IMR-90 (cell line): ENCODE measurements around the gene PCDHB8. TPM values are rescaled to one million over a fixed set of nuclear protein-coding genes. Genes with fewer than 3 reads are reported as not detected.

ENCODE experiments used
- ATAC-seq: fragments of 200-7000 bp; cut with Tn5 transposase; 2 replicates; pipeline ENCODE4 v1.9.1; 2020; ENCODE audit warnings: low read depth, mild to moderate bottlenecking, moderate library complexity
- BruUV-seq: library from RNA; stranded (reverse); fragments of 400-500 nt; replicated peaks from 2 replicates; lab custom pipeline; 2021; lab: Mats Ljungman, UMichigan
- CTCF ChIA-PET: fragments of 300-600 bp; formaldehyde crosslinking; extraction: SDS; loops from one replicate; lab custom pipeline; 2021; ENCODE audit warnings: antibody characterized with exemption; lab: Yijun Ruan, JAX
- POLR2A ChIA-PET: fragments of 300-600 bp; sonication (Branson Sonifier 250); formaldehyde crosslinking; loops from one replicate; lab custom pipeline; 2022; ENCODE audit warnings: antibody characterized with exemption; ENCODE audit not compliant: unreplicated experiment; lab: Charles Lee
- DNase-seq: peaks from one replicate; pipeline ENCODE4 v3.0.0; 2013
- H2AFZ ChIP-seq: replicated peaks from 2 replicates; pipeline ENCODE3; 2013; ENCODE audit warnings: low read length, mild to moderate bottlenecking; ENCODE audit not compliant: poor library complexity
- H2AK5ac ChIP-seq: 2 replicates; pipeline ENCODE4 v1.6.1; 2013; ENCODE audit warnings: low read depth, low read length, inconsistent platforms
- H2AK9ac ChIP-seq: replicated peaks from 2 replicates; pipeline ENCODE3; 2013; ENCODE audit warnings: mild to moderate bottlenecking, low read depth, low read length, moderate library complexity; ENCODE audit not compliant: poor library complexity
- H2BK120ac ChIP-seq: 2 replicates; pipeline ENCODE4 v1.6.1; 2013; ENCODE audit warnings: low read depth, low read length, inconsistent platforms
- H2BK15ac ChIP-seq: 3 replicates; pipeline ENCODE4 v1.6.1; 2013; ENCODE audit warnings: low read depth, low read length, inconsistent platforms
- H2BK20ac ChIP-seq: 2 replicates; pipeline ENCODE4 v1.6.1; 2013; ENCODE audit warnings: low read depth, mild to moderate bottlenecking, inconsistent platforms, low read length, moderate library complexity
- H2BK5ac ChIP-seq: 2 replicates; pipeline ENCODE4 v1.6.1; 2013; ENCODE audit warnings: mild to moderate bottlenecking, low read depth, low read length, inconsistent platforms; ENCODE audit not compliant: poor library complexity, severe bottlenecking
- H3K14ac ChIP-seq: replicated peaks from 2 replicates; pipeline ENCODE4 v1.6.1; 2013; ENCODE audit warnings: low read depth, low read length, inconsistent platforms
- H3K18ac ChIP-seq: 2 replicates; pipeline ENCODE4 v1.6.1; 2013; ENCODE audit warnings: low read depth, low read length, control low read depth
- H3K23ac ChIP-seq: 2 replicates; pipeline ENCODE4 v1.6.1; 2013; ENCODE audit warnings: low read depth, low read length, inconsistent platforms
- H3K27ac ChIP-seq: 2 replicates; pipeline ENCODE4 v1.5.1; 2013; ENCODE audit warnings: mild to moderate bottlenecking, control low read depth, low read length; ENCODE audit not compliant: insufficient read depth
- H3K27me3 ChIP-seq: 2 replicates; pipeline ENCODE4 v1.6.1; 2013; ENCODE audit warnings: low read length; ENCODE audit not compliant: control insufficient read depth, insufficient read depth
- H3K36me3 ChIP-seq: 2 replicates; pipeline ENCODE4 v1.6.1; 2013; ENCODE audit warnings: low read length, mixed read lengths; ENCODE audit not compliant: control insufficient read depth, insufficient read depth
- H3K4ac ChIP-seq: 2 replicates; pipeline ENCODE4 v1.6.1; 2013; ENCODE audit warnings: low read depth, low read length, inconsistent platforms
- H3K4me1 ChIP-seq: 2 replicates; pipeline ENCODE4 v1.6.1; 2013; ENCODE audit warnings: low read length, mixed read lengths; ENCODE audit not compliant: control insufficient read depth, insufficient read depth
- H3K4me2 ChIP-seq: 2 replicates; pipeline ENCODE4 v1.6.1; 2013; ENCODE audit warnings: low read depth, mild to moderate bottlenecking, control low read depth, low read length, moderate library complexity
- H3K4me3 ChIP-seq: 2 replicates; pipeline ENCODE4 v1.5.1; 2013; ENCODE audit warnings: low read depth, mild to moderate bottlenecking, control low read depth, low read length, moderate library complexity; ENCODE audit not compliant: insufficient read depth
- H3K56ac ChIP-seq: 2 replicates; pipeline ENCODE4 v1.6.1; 2013; ENCODE audit warnings: low read length, inconsistent platforms; ENCODE audit not compliant: insufficient read depth; ENCODE audit errors: extremely low read depth
- H3K79me1 ChIP-seq, 2 experiments: 2 replicates each; pipeline ENCODE4 v1.6.1; 2013; ENCODE audit warnings: low read length in 2 of 2, inconsistent platforms in 1 of 2, low read depth in 1 of 2
- H3K9ac ChIP-seq: 2 replicates; pipeline ENCODE4 v1.6.1; 2013; ENCODE audit warnings: low read depth, low read length, control low read depth
- H3K9me1 ChIP-seq: 2 replicates; pipeline ENCODE4 v1.6.1; 2013; ENCODE audit warnings: low read length, inconsistent platforms; ENCODE audit not compliant: insufficient read depth
- H3K9me3 ChIP-seq: 2 replicates; pipeline ENCODE4 v1.6.1; 2013; ENCODE audit warnings: low read length; ENCODE audit not compliant: control insufficient read depth, insufficient read depth
- H4K20me1 ChIP-seq: 2 replicates; pipeline ENCODE4 v1.6.1; 2013; ENCODE audit warnings: low read length, inconsistent platforms; ENCODE audit not compliant: insufficient read depth
- H4K5ac ChIP-seq: 2 replicates; pipeline ENCODE4 v1.6.1; 2013; ENCODE audit warnings: mild to moderate bottlenecking, low read depth, low read length, control low read depth
- H4K8ac ChIP-seq, 2 experiments: 2 replicates each; pipeline ENCODE4 v1.6.1; 2013; ENCODE audit warnings: low read depth in 2 of 2, low read length in 2 of 2, control low read depth in 1 of 2, inconsistent platforms in 1 of 2
- H4K91ac ChIP-seq: 2 replicates; pipeline ENCODE4 v1.6.1; 2013; ENCODE audit warnings: low read depth, low read length, inconsistent platforms; ENCODE audit not compliant: insufficient read depth
- BHLHE40 ChIP-seq: fragments of 150-350 bp; IDR thresholded peaks from 2 replicates; pipeline ENCODE4 v1.6.1; 2016; ENCODE audit warnings: mild to moderate bottlenecking, low read depth, low read length
- CEBPB ChIP-seq: IDR thresholded peaks from 2 replicates; pipeline ENCODE4 v1.6.1; 2012; ENCODE audit warnings: low read depth, low read length, improper control_type of control experiment
- CHD1 ChIP-seq: IDR thresholded peaks from 2 replicates; pipeline ENCODE4 v1.6.1; 2012; ENCODE audit warnings: low read depth, low read length, improper control_type of control experiment
- ELK1 ChIP-seq: fragments of 150-350 bp; IDR thresholded peaks from 2 replicates; pipeline ENCODE4 v1.6.1; 2016; ENCODE audit warnings: low read depth, mild to moderate bottlenecking, low read length, moderate library complexity, borderline replicate concordance
- FOS ChIP-seq: fragments of 150-350 bp; IDR thresholded peaks from 2 replicates; pipeline ENCODE4 v1.6.1; 2016; ENCODE audit warnings: low read depth, low read length
- MAFK ChIP-seq: IDR thresholded peaks from 2 replicates; pipeline ENCODE4 v1.6.1; 2012; ENCODE audit warnings: low read depth, low read length, improper control_type of control experiment
- MAZ ChIP-seq: IDR thresholded peaks from 2 replicates; pipeline ENCODE4 v1.6.1; 2012; ENCODE audit warnings: low read depth, mild to moderate bottlenecking, low read length, improper control_type of control experiment, moderate library complexity, borderline replicate concordance
- MXI1 ChIP-seq: IDR thresholded peaks from 2 replicates; pipeline ENCODE4 v1.6.1; 2012; ENCODE audit warnings: low read depth, mild to moderate bottlenecking, low read length, moderate library complexity, borderline replicate concordance
- NFE2L2 ChIP-seq: fragments of 150-350 bp; IDR thresholded peaks from 2 replicates; pipeline ENCODE4 v1.6.1; 2016; ENCODE audit warnings: low read depth, mild to moderate bottlenecking, low read length
- POLR2A ChIP-seq: IDR thresholded peaks from 2 replicates; pipeline ENCODE4 v1.6.1; 2012; ENCODE audit warnings: mild to moderate bottlenecking, low read depth, low read length
- RAD21 ChIP-seq: IDR thresholded peaks from 2 replicates; pipeline ENCODE4 v1.6.1; 2012; ENCODE audit warnings: low read length, improper control_type of control experiment
- RCOR1 ChIP-seq: IDR thresholded peaks from 2 replicates; pipeline ENCODE4 v1.6.1; 2012; ENCODE audit warnings: mild to moderate bottlenecking, low read length, improper control_type of control experiment; ENCODE audit not compliant: insufficient replicate concordance
- RFX5 ChIP-seq: IDR thresholded peaks from 2 replicates; pipeline ENCODE4 v1.8.0; 2012; ENCODE audit warnings: low read depth, mild to moderate bottlenecking, low read length, moderate library complexity
- SMC3 ChIP-seq: fragments of 150-350 bp; IDR thresholded peaks from 2 replicates; pipeline ENCODE4 v1.6.1; 2016; ENCODE audit warnings: low read depth, mild to moderate bottlenecking, antibody characterized with exemption, low read length, moderate library complexity
- WGBS, 2 experiments: methylation state at CpG; one replicate each; pipeline versions ENCODE4 v1.1.5 to v1.1.7; 2013; ENCODE audit warnings: missing lambda C conversion rate in 2 of 2; ENCODE audit not compliant: insufficient read length in 1 of 2; ENCODE audit errors: extremely low coverage in 2 of 2; 5-methylcytosine and 5-hydroxymethylcytosine counted together
- dilution Hi-C: fragments of 300-500 bp; cut with HindIII; formaldehyde crosslinking; loops from one replicate; pipeline ENCODE4 v1.14.3; 2018; ENCODE audit warnings: low sequenced_read_pairs; ENCODE audit not compliant: unreplicated experiment
- in situ Hi-C: fragments of 300-500 bp; cut with MboI; formaldehyde crosslinking; loops from 3 replicates; pipeline ENCODE4 v1.14.3; 2019; ENCODE audit warnings: low sequenced_read_pairs, inconsistent platforms, mixed read lengths
- intact Hi-C: fragments of 100-400 bp; cut with micrococcal nuclease; formaldehyde crosslinking; loops from 2 replicates; pipeline ENCODE4 v1.10.0; 2022
- polyA plus RNA-seq, 3 experiments: library from polyadenylated mRNA; depleted of rRNA; stranded (reverse); fragments of >200 nt; gene quantifications; 2 replicates each; pipeline ENCODE4 v1.2.3, GENCODE V29; 2012; ENCODE audit warnings: low replicate concordance in 1 of 3
- total RNA-seq: library from RNA; depleted of rRNA; stranded (reverse); fragments of >200 nt; gene quantifications from 2 replicates; pipeline ENCODE4 v1.2.3, GENCODE V29; 2012
- TF ChIP-seq, protein P1 (sequence below): conservative IDR thresholded peaks from 2 replicates; pipeline ENCODE4 v1.5.1; 2012; ENCODE audit warnings: mild to moderate bottlenecking, low read depth, low read length, improper control_type of control experiment
- TF ChIP-seq, protein P2 (sequence below): fragments of 150-350 bp; IDR thresholded peaks from 2 replicates; pipeline ENCODE4 v1.6.1; 2017; ENCODE audit warnings: mild to moderate bottlenecking, antibody characterized with exemption, low read length, low read depth

The PCDHB8 gene
- total and polyA plus RNA-seq, 2 of the 4 experiments (the other 2 are of a cell fraction), result 0.07 to 0.18 TPM

- peak within 1 kb of the TSS; percentile 59 for H2AFZ ChIP-seq
- TF ChIP-seq MAZ (no peak), MXI1 (no peak), MAFK (no peak), RFX5 (no peak), RAD21 (no peak), CEBPB (no peak), ELK1 (no peak), NFE2L2 (no peak), POLR2A (no peak), CHD1 (no peak), BHLHE40 (no peak), RCOR1 (no peak), SMC3 (no peak), FOS (no peak)
- TF ChIP-seq, protein P1, sequence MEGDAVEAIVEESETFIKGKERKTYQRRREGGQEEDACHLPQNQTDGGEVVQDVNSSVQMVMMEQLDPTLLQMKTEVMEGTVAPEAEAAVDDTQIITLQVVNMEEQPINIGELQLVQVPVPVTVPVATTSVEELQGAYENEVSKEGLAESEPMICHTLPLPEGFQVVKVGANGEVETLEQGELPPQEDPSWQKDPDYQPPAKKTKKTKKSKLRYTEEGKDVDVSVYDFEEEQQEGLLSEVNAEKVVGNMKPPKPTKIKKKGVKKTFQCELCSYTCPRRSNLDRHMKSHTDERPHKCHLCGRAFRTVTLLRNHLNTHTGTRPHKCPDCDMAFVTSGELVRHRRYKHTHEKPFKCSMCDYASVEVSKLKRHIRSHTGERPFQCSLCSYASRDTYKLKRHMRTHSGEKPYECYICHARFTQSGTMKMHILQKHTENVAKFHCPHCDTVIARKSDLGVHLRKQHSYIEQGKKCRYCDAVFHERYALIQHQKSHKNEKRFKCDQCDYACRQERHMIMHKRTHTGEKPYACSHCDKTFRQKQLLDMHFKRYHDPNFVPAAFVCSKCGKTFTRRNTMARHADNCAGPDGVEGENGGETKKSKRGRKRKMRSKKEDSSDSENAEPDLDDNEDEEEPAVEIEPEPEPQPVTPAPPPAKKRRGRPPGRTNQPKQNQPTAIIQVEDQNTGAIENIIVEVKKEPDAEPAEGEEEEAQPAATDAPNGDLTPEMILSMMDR, result no peak
- TF ChIP-seq, protein P2, sequence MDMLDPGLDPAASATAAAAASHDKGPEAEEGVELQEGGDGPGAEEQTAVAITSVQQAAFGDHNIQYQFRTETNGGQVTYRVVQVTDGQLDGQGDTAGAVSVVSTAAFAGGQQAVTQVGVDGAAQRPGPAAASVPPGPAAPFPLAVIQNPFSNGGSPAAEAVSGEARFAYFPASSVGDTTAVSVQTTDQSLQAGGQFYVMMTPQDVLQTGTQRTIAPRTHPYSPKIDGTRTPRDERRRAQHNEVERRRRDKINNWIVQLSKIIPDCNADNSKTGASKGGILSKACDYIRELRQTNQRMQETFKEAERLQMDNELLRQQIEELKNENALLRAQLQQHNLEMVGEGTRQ, result no peak
- H3K4me2 ChIP-seq, result peak within 1 kb of the TSS; percentile 81; the same call in 1 of the 2 replicates
- no peak within 1 kb of the TSS for H2BK15ac ChIP-seq
- no peak within 1 kb of the TSS for H2AK9ac ChIP-seq
- no peaks in the 10 kb centered on the region for H3K36me3 ChIP-seq
- H2BK20ac ChIP-seq, result no peak within 1 kb of the TSS
- no peaks in the 10 kb centered on the region for H3K4me1 ChIP-seq
- H3K9ac ChIP-seq, result no peak within 1 kb of the TSS
- no peak within 1 kb of the TSS for H4K5ac ChIP-seq
- H3K23ac ChIP-seq, result no peak within 1 kb of the TSS
- no peaks in the 10 kb centered on the region for H3K9me1 ChIP-seq
- POLR2A ChIA-PET, result no interaction called here
- dilution Hi-C loops (no loop called here), intact Hi-C loops (no loop called here), in situ Hi-C loops (no loop called here)
- H3K27ac ChIP-seq, result no peak within 1 kb of the TSS
- no peak within 1 kb of the TSS for H2BK120ac ChIP-seq
- ATAC-seq (no peak), DNase-seq (peak; percentile 3)
- peak within 1 kb of the TSS; percentile 25 for H3K4me3 ChIP-seq
- CTCF ChIA-PET, result no interaction called here
- H3K56ac ChIP-seq, result no peak within 1 kb of the TSS
- no peak within 1 kb of the TSS for H2AK5ac ChIP-seq
- no peak within 1 kb of the TSS for H3K14ac ChIP-seq
- H3K79me1 ChIP-seq, result no peaks in the 10 kb centered on the region
- H3K27me3 ChIP-seq, result no peaks in the 10 kb centered on the region
- no peak within 1 kb of the TSS for H3K18ac ChIP-seq
- BruUV-seq, result no TSS peak
- no peak within 1 kb of the TSS for H3K4ac ChIP-seq
- H4K8ac ChIP-seq, result no peak within 1 kb of the TSS
- H2BK5ac ChIP-seq, result no peak within 1 kb of the TSS
- H4K20me1 ChIP-seq, result no peaks in the 10 kb centered on the region
- no peak within 1 kb of the TSS for H4K91ac ChIP-seq
- WGBS, 2 experiments, result 12% methylated on average over 6 of the region's 18 CpGs; no CpG with 5 or more reads in 1 of the 2 experiments
- peaks cover 13% of the 10 kb centered on the region; the same call in 1 of the 2 replicates for H3K9me3 ChIP-seq
Observed at GRCh38 chr5:141149812-141150211, 27.8 kb upstream of the PCDHB8 start, which contains the start of gene PCDHB6. Gene PCDHB6 (plus strand): TSS chr5:141150057. CDS start chr5:141150258, 201 bp downstream.
